GM21367 (cell line): Measurements from ENCODE around the gene TTLL10.
"Not testable (repeated sequence)": the region's sequence is repeated elsewhere in the genome, so short reads cannot be mapped to it uniquely, and the experiment has no call there.

Experiments used
- ATAC-seq: cut with Tn5 transposase; IDR thresholded peaks from one replicate; pipeline ENCODE4 v1.9.1; 2021; ENCODE audit not compliant: unreplicated experiment

TTLL10 gene

GRCh38 chr1:1170215-1171091 lies 3.2 kb upstream of the TTLL10 start:
- ATAC-seq, result no peak

GRCh38 chr1:1171161-1171545 lies 2.5 kb upstream of the TTLL10 start:
- no peak for ATAC-seq

- ATAC-seq, result no peak
These were observed 1.9 kb upstream of the TTLL10 start for GRCh38 chr1:1171546-1172340.

- ATAC-seq, result no peak
These were observed 453 bp upstream of the TTLL10 start for GRCh38 chr1:1173061-1173792.

GRCh38 chr1:1175221-1176062 lies 1.8 kb downstream of the TTLL10 start:
- ATAC-seq, result no peak

GRCh38 chr1:1176063-1176761 lies 2.5 kb downstream of the TTLL10 start:
- ATAC-seq, result not testable (repeated sequence)

- no peak for ATAC-seq
These were observed 3.3 kb downstream of the TTLL10 start for GRCh38 chr1:1176931-1177330.

GRCh38 chr1:1177452-1178206 lies 3.9 kb downstream of the TTLL10 start:
- ATAC-seq, result no peak

GRCh38 chr1:1178794-1179331 lies 5.2 kb downstream of the TTLL10 start:
- ATAC-seq, result no peak

GRCh38 chr1:1179346-1179982 lies 5.8 kb downstream of the TTLL10 start:
- ATAC-seq, result no peak

GRCh38 chr1:1179983-1180861 lies 6.5 kb downstream of the TTLL10 start:
- no peak for ATAC-seq

- no peak for ATAC-seq
These were observed 7.7 kb downstream of the TTLL10 start for GRCh38 chr1:1181129-1181937.

- no peak for ATAC-seq
These were observed 8.3 kb downstream of the TTLL10 start for GRCh38 chr1:1181938-1182410.

- no peak for ATAC-seq
These were observed 9.0 kb downstream of the TTLL10 start for GRCh38 chr1:1182491-1183220.

GRCh38 chr1:1183221-1183747 lies 9.6 kb downstream of the TTLL10 start:
- ATAC-seq, result no peak
